ENCODE measurements around the gene KDM6A. TPM values are rescaled to one million over a fixed set of nuclear protein-coding genes. Genes with fewer than 3 reads are reported as not detected.
A peak's percentile ranks its signal among the peaks of the same experiment; 100 is the strongest.

KDM6A gene
- total RNA-seq, 1 experiment from 2014 or later: 45.0 TPM

- TF ChIP-seq PRDM15 (CRISPR knock-in tag; IDR thresholded peaks at IDR 0.05) (no peak), ARID4B (CRISPR knock-in tag; IDR thresholded peaks at IDR 0.05; ENCODE audit: borderline replicate concordance) (no peak)
Observed at GRCh38 chrX:45068569-45068968, 195.6 kb downstream of the KDM6A start (continued).

GRCh38 chrX:45070116-45071007, 197.4 kb downstream of the KDM6A start:
- Mint-ChIP-seq H3K4me1 (0 out of 2 replicates have a peak, but pooled peaks cover 3% of the 10 kb centered on the region), H3K9me3 (no peaks in the 10 kb centered on the region), H3K36me3 (peaks cover 27% of the 10 kb centered on the region), H3K27ac (0 out of 2 replicates have a peak overlapping the region, but pooled peaks have one; percentile 27), H3K27me3 (ENCODE audit: low read depth) (no peaks in the 10 kb centered on the region), H3K4me3 (no peak overlapping the region)
- ATAC-seq (no peak), DNase-seq (ENCODE audit: low spot score) (no peak)
- CTCF ChIA-PET: interaction anchor here (0.7 to 1.0 kb wide), 3 partner anchors 9 to 247 kb away, joined by 3 read pairs; no protein-coding TSS in a partner anchor
- POLR2A ChIA-PET: interaction anchor here (0.7 kb wide), 1 partner anchor 474 kb away, joined by 4 read pairs; no protein-coding TSS in a partner anchor
- TF ChIP-seq MAX (CRISPR knock-in tag; IDR thresholded peaks at IDR 0.05) (no peak), CBFB (CRISPR knock-in tag; IDR thresholded peaks at IDR 0.05; ENCODE audit: low read depth) (no peak), ATF1 (CRISPR knock-in tag; IDR thresholded peaks at IDR 0.05) (no peak), ETV6 (CRISPR knock-in tag; IDR thresholded peaks at IDR 0.05) (no peak), ERG (CRISPR knock-in tag; IDR thresholded peaks at IDR 0.05) (no peak), ZNF121 (CRISPR knock-in tag; IDR thresholded peaks at IDR 0.05) (no peak), ZNF263 (CRISPR knock-in tag; IDR thresholded peaks at IDR 0.05; ENCODE audit: low read depth) (no peak)
- TF ChIP-seq, protein P1, sequence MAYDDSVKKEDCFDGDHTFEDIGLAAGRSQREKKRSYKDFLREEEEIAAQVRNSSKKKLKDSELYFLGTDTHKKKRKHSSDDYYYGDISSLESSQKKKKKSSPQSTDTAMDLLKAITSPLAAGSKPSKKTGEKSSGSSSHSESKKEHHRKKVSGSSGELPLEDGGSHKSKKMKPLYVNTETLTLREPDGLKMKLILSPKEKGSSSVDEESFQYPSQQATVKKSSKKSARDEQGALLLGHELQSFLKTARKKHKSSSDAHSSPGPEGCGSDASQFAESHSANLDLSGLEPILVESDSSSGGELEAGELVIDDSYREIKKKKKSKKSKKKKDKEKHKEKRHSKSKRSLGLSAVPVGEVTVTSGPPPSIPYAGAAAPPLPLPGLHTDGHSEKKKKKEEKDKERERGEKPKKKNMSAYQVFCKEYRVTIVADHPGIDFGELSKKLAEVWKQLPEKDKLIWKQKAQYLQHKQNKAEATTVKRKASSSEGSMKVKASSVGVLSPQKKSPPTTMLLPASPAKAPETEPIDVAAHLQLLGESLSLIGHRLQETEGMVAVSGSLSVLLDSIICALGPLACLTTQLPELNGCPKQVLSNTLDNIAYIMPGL (CRISPR knock-in tag; IDR thresholded peaks at IDR 0.05): no peak
- TF ChIP-seq, protein P2, sequence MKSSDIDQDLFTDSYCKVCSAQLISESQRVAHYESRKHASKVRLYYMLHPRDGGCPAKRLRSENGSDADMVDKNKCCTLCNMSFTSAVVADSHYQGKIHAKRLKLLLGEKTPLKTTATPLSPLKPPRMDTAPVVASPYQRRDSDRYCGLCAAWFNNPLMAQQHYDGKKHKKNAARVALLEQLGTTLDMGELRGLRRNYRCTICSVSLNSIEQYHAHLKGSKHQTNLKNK (CRISPR knock-in tag; IDR thresholded peaks at IDR 0.05): no peak
- TF ChIP-seq, protein P3, sequence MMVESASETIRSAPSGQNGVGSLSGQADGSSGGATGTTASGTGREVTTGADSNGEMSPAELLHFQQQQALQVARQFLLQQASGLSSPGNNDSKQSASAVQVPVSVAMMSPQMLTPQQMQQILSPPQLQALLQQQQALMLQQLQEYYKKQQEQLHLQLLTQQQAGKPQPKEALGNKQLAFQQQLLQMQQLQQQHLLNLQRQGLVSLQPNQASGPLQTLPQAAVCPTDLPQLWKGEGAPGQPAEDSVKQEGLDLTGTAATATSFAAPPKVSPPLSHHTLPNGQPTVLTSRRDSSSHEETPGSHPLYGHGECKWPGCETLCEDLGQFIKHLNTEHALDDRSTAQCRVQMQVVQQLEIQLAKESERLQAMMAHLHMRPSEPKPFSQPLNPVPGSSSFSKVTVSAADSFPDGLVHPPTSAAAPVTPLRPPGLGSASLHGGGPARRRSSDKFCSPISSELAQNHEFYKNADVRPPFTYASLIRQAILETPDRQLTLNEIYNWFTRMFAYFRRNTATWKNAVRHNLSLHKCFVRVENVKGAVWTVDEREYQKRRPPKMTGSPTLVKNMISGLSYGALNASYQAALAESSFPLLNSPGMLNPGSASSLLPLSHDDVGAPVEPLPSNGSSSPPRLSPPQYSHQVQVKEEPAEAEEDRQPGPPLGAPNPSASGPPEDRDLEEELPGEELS (CRISPR knock-in tag; IDR thresholded peaks at IDR 0.05): no peak
- TF ChIP-seq, protein P4, sequence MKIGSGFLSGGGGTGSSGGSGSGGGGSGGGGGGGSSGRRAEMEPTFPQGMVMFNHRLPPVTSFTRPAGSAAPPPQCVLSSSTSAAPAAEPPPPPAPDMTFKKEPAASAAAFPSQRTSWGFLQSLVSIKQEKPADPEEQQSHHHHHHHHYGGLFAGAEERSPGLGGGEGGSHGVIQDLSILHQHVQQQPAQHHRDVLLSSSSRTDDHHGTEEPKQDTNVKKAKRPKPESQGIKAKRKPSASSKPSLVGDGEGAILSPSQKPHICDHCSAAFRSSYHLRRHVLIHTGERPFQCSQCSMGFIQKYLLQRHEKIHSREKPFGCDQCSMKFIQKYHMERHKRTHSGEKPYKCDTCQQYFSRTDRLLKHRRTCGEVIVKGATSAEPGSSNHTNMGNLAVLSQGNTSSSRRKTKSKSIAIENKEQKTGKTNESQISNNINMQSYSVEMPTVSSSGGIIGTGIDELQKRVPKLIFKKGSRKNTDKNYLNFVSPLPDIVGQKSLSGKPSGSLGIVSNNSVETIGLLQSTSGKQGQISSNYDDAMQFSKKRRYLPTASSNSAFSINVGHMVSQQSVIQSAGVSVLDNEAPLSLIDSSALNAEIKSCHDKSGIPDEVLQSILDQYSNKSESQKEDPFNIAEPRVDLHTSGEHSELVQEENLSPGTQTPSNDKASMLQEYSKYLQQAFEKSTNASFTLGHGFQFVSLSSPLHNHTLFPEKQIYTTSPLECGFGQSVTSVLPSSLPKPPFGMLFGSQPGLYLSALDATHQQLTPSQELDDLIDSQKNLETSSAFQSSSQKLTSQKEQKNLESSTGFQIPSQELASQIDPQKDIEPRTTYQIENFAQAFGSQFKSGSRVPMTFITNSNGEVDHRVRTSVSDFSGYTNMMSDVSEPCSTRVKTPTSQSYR (CRISPR knock-in tag; IDR thresholded peaks at IDR 0.05): no peak

All from WTC11 (cell line).